CD4-positive, alpha-beta T cell treated with Interleukin-21 for 1 hour (primary cell): ENCODE measurements around the gene SLC37A1.

ENCODE experiments used
- DNase-seq: peaks from one replicate; pipeline ENCODE4 v3.0.0-alpha.2; 2020

SLC37A1 gene

GRCh38 chr21:42479582-42479981, 34.1 kb upstream of the SLC37A1 start:
- DNase-seq = no peak

GRCh38 chr21:42480736-42481135, 32.9 kb upstream of the SLC37A1 start:
- DNase-seq = no peak

DNA sequence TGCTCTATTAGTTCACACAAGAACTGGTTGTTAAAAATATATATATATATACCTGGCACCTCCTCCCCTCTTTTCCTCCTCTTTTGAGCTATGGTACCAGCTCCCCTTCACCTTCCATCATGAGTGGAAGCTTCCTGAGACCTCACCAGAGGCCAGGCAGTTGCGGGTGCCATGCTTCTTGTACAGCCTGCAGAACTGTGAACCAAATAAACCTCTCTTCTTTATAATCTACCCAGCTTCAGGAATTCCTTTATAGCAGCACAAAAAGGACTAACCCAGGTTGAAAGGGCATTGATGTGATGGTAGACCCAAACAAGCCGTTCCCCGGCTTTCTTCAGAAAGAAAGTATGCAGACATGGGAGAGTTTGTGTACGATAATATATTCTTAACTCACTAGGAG, 32.5 kb upstream of the SLC37A1 start:
- no peak for DNase-seq

DNA sequence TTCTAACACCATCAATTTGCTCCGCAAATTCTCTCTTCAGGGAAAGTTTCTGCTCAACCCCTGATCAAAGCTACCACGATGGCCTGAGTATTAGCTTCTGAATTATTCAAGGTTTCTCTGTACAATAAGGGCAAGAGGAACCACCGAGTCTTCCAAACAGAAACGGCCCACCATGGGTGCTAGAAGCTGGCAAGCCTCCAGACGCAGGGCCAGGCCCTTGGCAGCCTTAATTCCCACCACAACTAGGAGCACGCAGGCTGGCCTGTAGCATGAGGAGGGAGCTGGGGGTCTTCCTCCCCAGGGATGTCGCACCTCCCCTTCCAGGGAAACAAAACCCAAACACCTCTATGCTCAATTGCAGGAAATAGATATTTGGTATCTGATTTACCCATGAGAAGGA, 28.7 kb upstream of the SLC37A1 start:
- no peak for DNase-seq

DNA sequence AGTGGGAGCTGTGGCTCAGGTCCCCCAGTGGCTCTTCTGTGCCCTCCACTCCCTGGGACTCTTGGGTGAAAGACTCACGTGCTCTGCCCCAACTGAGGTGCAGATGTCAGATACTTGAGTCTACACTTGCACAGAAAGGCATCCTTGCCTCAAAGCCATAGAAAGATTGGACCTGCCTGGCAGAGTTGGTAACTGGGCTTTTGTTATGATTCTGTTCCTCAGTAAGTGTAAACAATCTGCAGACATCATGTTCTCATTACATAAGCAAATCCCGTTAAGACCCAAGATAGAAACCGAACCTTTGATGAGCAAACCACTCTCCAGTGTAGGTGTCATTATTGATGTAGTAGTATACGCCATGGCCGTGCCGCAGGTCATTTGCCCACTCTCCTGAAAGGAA, 27.6 kb upstream of the SLC37A1 start:
- no peak for DNase-seq

DNA sequence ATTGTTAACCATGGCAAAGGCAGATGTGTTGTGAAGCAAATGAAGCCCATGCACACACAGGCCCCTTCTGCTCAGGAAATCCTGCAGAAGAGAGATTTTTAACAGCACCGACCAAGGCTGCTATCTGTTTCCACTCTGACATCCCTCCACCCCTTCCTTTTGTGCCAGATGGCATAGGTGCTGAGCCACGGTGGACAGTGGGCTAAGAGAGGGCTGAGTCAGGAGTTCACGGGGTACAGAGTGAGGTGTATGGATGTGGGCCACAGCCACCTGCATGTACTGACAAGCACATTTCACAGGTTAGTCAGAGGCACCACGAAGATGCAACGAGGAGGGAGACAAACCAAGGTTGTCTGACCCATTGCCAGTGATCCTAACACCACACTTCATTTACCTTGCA, 27.1 kb upstream of the SLC37A1 start:
- DNase-seq = no peak

DNA sequence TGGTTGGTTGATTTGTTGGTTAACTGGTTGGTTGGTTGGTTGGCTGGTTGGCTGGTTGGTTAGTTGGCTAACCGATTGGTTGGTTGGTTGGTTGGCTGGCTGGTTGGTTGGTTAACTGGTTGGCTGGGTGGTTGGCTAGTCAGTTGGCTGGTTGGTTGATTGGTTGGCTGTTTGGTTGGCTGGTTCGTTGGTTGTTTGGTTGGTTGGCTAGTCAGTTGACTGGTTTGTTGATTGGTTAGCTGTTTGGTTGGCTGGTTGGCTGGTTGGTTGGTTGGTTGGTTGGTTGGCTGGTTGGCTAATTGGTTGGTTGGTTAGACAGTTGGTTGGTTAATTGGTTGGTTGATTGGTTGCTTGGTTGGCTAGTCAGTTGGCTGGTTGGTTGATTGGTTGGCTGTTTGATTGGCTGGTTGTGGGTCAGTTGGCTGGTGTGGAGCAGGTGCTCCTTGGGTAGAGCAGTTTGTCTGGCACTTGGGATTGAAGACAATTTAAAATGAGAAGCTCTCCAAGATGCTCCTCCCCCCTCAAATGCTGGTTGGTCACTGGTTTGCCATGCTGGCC, 24.6 kb upstream of the SLC37A1 start:
- DNase-seq = no peak

DNA sequence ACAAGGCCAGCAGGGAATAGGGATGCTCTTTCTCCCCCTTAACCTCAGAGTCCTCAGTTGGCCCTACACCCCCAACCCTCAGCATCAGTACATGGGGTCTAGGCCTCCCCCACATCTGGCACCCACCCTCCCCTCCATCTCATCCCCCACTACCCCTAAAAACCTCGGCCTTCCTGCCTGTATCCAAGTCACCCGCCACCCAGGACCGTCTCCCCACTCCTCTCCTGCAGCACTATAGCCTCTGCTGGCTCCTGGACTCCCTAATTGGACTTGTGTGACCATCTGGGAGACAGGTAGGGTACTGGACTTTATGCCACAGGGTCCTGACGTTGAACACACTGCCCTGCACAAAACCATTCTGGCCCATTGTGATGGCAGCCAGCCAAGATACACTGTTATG, 23.7 kb upstream of the SLC37A1 start:
- DNase-seq = no peak

- no peak for DNase-seq
These were observed 22.9 kb upstream of the SLC37A1 start for GRCh38 chr21:42490720-42491119.

GRCh38 chr21:42491328-42491727, 22.3 kb upstream of the SLC37A1 start:
- no peak for DNase-seq

- no peak for DNase-seq
These were observed 21.5 kb upstream of the SLC37A1 start for GRCh38 chr21:42492201-42492600.

DNA sequence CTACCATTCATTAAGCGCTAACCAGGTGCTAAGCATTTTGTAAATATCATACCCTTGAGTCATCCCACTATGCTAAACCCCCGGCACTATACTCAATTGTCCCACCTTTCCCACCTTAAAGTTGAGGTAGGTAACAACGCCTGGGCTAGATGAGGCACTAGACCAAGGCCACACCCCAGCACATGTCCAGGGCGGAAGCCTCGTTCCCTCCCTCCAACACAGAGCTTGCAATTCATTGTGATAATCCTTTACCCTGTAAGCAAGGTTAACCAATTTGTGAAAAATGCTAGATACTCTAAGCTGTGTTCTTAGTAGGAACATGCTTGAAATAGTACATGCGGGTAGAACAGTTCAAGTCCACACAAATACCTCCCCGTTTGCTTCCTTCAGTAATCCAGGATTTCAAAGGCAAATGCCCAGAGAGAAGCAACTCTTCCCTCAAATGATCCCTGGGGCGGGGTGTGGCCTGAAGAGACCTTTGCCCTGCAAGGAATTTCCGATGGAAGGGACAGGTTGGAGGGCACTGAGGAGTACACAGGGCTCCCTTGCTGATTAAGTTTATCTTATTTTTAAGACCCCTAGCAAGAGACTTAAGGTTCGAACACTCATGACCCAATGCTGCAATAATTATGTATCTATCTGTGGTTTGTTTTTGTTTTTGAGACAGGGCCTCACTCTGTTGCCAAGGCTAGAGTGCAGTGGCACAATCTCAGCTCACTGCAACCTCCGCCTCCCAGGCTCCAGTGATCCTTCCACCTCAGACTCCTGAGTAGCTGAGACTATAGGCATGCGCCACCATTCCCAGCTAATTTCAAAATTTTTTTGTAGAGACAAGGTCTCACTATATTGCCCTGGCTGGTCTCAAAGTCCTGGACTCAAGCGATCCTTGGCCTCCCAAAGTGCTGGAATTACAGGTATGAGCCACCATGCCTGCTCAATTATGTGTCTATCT, 20.3 kb upstream of the SLC37A1 start:
- no peak for DNase-seq

DNA sequence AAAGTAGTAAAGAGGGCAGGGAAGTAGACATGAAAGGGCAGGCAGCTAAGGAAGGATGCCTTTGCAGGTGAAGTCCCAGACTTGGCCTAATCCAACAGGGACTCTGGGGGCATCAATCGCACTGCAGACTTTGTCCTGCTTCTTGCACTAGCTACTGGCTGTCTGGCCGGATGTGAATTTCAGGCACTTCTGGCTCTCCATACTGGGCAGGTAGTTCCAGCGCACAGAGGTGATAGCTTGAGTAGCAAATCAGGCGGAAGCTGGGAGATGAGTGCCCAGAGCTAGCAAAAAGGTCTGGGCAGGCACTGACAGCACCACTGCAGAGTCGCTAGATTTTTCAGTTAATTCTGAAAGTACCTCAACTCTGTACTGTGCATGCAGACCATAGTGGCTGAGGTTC, 18.6 kb upstream of the SLC37A1 start:
- DNase-seq = no peak

- no peak for DNase-seq
These were observed 17.9 kb upstream of the SLC37A1 start for GRCh38 chr21:42495765-42496119.

DNA sequence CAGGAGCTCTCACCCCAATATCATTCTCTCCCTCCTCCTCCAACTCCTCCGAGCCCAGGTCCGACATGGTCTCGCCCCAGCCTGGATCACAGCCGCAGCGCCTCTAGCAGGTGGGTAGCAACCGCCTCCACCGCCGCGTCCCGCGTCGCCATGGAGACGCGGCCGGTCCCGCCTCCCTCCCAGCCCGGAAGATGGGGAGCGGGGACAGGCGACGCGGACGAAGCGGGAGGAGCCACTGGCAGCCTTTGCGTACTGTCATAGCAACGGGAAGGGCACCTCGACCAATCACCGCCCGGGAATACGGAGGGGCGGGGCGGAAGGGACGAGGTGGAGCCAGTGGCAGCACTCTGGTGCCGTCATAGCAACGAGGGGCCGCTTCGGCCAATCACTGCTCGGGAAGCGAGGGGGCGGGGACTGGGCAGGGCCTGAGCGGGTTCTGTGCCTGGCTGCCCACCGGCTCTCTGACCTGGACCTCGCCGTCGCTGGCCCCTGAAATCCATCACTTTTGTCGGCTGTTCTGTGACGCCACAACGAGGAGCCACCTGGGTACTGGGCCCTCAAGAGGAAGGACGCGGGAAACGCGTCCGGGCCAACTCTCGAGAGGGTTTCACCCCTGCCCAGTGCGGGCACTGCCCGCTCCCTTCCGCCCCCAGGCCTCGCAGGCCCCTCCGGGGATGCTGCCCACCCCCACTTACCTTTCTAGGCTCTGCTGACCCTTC, 17.4 kb upstream of the SLC37A1 start, which contains the start of gene RSPH1:
Gene RSPH1 (minus strand): TSS at position 105 of the 719 bp plus-strand sequence. CDS start 38 bp downstream, at position 67.
- peak; percentile 100 for DNase-seq

- DNase-seq = no peak
These were observed 16.8 kb upstream of the SLC37A1 start for GRCh38 chr21:42496839-42497202.

GRCh38 chr21:42498012-42498411, 15.6 kb upstream of the SLC37A1 start:
- DNase-seq = no peak

GRCh38 chr21:42499444-42500112, 14.1 kb upstream of the SLC37A1 start:
- DNase-seq = no peak

- no peak for DNase-seq
These were observed 13.4 kb upstream of the SLC37A1 start for GRCh38 chr21:42500225-42500624.

- DNase-seq = no peak
These were observed 12.9 kb upstream of the SLC37A1 start for GRCh38 chr21:42500736-42501135.

DNA sequence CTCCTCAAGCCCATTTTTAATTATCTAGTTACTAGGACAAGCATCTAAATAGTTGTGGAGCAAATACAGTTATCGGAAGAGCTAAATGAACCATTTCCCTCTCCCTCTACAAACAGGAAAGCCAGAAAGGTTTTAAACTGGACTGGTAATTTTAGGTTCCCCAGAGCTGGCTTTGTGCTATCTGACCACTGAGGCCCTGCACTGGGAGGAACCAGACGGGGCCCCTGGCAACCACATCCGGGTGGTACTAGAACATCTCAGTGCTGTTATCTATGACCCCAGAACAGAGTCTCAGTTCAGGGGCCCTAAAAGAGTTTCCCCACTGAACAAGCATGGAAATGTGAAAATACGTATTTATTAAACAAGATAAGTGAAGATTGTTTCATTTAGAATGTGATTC, 9.9 kb upstream of the SLC37A1 start:
- DNase-seq = no peak

- no peak for DNase-seq
These were observed 8.4 kb upstream of the SLC37A1 start for GRCh38 chr21:42505090-42505726.

DNA sequence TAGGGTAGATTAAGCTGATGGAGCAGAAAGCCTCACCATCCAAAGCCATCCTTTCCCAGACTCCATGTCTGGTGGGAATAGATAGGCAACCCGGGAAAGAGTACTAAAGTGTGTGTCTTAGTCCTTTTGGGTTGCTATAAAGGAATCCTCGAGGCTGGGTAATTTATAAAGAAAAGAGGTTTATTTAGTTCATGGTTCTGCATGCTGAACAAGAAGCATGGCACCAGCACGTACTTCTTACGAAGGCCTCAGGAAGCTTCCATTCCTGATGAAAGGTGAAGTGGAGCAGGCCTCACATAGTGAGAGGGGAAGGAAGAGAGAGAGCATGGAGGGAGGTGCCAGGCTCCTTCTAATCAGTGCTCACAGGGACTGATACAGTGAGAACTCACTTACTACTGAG, 6.2 kb upstream of the SLC37A1 start:
- DNase-seq = no peak
